ENCODE results near the gene PLCB2.

DNA sequence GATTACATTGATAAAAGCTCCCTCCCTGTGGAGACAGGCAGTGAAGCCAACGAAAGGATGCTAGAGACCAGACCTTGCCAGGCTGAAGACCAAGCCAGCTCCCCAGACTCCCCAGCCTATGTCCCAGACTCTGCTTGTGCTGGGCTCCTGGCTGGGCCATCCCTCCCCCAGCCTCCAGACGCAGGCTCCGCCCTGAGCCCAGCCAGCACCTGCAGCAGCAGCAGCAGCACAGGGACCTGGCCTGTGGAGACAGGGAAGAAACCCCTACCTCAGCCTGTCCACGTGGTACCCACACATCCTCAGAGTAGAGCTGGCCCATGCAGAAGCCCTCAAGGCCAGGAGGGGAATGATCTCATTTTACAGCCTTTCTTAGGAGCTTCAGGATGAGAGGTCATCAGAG, 38.1 kb downstream of the PLCB2 start:
- TF ChIP-seq, protein P1, sequence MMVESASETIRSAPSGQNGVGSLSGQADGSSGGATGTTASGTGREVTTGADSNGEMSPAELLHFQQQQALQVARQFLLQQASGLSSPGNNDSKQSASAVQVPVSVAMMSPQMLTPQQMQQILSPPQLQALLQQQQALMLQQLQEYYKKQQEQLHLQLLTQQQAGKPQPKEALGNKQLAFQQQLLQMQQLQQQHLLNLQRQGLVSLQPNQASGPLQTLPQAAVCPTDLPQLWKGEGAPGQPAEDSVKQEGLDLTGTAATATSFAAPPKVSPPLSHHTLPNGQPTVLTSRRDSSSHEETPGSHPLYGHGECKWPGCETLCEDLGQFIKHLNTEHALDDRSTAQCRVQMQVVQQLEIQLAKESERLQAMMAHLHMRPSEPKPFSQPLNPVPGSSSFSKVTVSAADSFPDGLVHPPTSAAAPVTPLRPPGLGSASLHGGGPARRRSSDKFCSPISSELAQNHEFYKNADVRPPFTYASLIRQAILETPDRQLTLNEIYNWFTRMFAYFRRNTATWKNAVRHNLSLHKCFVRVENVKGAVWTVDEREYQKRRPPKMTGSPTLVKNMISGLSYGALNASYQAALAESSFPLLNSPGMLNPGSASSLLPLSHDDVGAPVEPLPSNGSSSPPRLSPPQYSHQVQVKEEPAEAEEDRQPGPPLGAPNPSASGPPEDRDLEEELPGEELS (CRISPR knock-in tag; IDR thresholded peaks at IDR 0.05; ENCODE audit: borderline replicate concordance): no peak
- TF ChIP-seq ZNF143 (CRISPR knock-in tag; IDR thresholded peaks at IDR 0.05) (no peak), POLR2AphosphoS5 (IDR thresholded peaks at IDR 0.05; ENCODE audit: control insufficient read depth, insufficient read depth, low read depth, low read length) (no peak), JUND (IDR thresholded peaks at IDR 0.05; ENCODE audit: borderline replicate concordance, low read depth, low read length) (no peak), JUND (tag; IDR thresholded peaks at IDR 0.05; ENCODE audit: borderline replicate concordance, low read depth, low read length) (no peak), SMAD1 (IDR thresholded peaks at IDR 0.05; ENCODE audit: low read depth, low read length, partially characterized antibody) (no peak), TBL1XR1 (IDR thresholded peaks at IDR 0.05; ENCODE audit: low read length in 2 of 2) (no peak), JUN (IDR thresholded peaks at IDR 0.05; ENCODE audit: borderline replicate concordance, low read depth, low read length) (no peak), JUN (CRISPR knock-in tag; IDR thresholded peaks at IDR 0.05; ENCODE audit: borderline replicate concordance) (no peak), RBBP5 (IDR thresholded peaks at IDR 0.05; ENCODE audit: borderline replicate concordance, insufficient read depth, low read length, poor library complexity, severe bottlenecking) (no peak), POLR3G (IDR thresholded peaks at IDR 0.05; ENCODE audit: extremely low read depth, insufficient read length, insufficient replicate concordance) (no peak), NR1H2 (CRISPR knock-in tag; IDR thresholded peaks at IDR 0.05) (no peak)
- TF ChIP-seq, protein P2, sequence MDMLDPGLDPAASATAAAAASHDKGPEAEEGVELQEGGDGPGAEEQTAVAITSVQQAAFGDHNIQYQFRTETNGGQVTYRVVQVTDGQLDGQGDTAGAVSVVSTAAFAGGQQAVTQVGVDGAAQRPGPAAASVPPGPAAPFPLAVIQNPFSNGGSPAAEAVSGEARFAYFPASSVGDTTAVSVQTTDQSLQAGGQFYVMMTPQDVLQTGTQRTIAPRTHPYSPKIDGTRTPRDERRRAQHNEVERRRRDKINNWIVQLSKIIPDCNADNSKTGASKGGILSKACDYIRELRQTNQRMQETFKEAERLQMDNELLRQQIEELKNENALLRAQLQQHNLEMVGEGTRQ (CRISPR knock-in tag; IDR thresholded peaks at IDR 0.05): no peak
- TF ChIP-seq, protein P3, sequence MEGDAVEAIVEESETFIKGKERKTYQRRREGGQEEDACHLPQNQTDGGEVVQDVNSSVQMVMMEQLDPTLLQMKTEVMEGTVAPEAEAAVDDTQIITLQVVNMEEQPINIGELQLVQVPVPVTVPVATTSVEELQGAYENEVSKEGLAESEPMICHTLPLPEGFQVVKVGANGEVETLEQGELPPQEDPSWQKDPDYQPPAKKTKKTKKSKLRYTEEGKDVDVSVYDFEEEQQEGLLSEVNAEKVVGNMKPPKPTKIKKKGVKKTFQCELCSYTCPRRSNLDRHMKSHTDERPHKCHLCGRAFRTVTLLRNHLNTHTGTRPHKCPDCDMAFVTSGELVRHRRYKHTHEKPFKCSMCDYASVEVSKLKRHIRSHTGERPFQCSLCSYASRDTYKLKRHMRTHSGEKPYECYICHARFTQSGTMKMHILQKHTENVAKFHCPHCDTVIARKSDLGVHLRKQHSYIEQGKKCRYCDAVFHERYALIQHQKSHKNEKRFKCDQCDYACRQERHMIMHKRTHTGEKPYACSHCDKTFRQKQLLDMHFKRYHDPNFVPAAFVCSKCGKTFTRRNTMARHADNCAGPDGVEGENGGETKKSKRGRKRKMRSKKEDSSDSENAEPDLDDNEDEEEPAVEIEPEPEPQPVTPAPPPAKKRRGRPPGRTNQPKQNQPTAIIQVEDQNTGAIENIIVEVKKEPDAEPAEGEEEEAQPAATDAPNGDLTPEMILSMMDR (IDR thresholded peaks at IDR 0.05 in 2 of 3, conservative IDR thresholded peaks at IDR 0.05 in 1 of 3; ENCODE audit: insufficient read depth in 2 of 3, low read depth in 1 of 3, low read length in 3 of 3): no peak
- TF ChIP-seq, protein P4, sequence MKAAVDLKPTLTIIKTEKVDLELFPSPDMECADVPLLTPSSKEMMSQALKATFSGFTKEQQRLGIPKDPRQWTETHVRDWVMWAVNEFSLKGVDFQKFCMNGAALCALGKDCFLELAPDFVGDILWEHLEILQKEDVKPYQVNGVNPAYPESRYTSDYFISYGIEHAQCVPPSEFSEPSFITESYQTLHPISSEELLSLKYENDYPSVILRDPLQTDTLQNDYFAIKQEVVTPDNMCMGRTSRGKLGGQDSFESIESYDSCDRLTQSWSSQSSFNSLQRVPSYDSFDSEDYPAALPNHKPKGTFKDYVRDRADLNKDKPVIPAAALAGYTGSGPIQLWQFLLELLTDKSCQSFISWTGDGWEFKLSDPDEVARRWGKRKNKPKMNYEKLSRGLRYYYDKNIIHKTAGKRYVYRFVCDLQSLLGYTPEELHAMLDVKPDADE (conservative IDR thresholded peaks at IDR 0.05; ENCODE audit: control insufficient read depth, low read depth, low read length): no peak
